Mucosa of rectum (tissue), 2 donors: ENCODE results near the gene FANCD2.
A peak's percentile ranks its signal among the peaks of the same experiment; 100 is the strongest.
"Not testable (repeated sequence)": the region's sequence is repeated elsewhere in the genome, so short reads cannot be mapped to it uniquely, and the experiment has no call there.

Experiments
- H3K27ac ChIP-seq, 2 donors: one replicate each; pipeline ENCODE4 v1.7.0; 2013; ENCODE audit warnings: inconsistent platforms in 2 of 2, low read depth in 2 of 2, low read length in 2 of 2
- H3K27me3 ChIP-seq, 2 donors: one replicate each; pipeline ENCODE4 v1.7.0; 2013; ENCODE audit warnings: low read length in 2 of 2; ENCODE audit not compliant: control insufficient read depth in 2 of 2, insufficient read depth in 2 of 2
- H3K36me3 ChIP-seq, 2 donors: one replicate each; pipeline ENCODE4 v1.7.0; 2013; ENCODE audit warnings: low read length in 2 of 2; ENCODE audit not compliant: control insufficient read depth in 2 of 2, insufficient read depth in 2 of 2
- H3K4me1 ChIP-seq, 2 donors: one replicate each; pipeline ENCODE4 v1.7.0; 2013; ENCODE audit warnings: low read length in 2 of 2, mild to moderate bottlenecking in 1 of 2; ENCODE audit not compliant: control insufficient read depth in 2 of 2, insufficient read depth in 2 of 2
- H3K4me3 ChIP-seq, 2 donors: one replicate each; pipeline ENCODE4 v1.7.0; 2013; ENCODE audit warnings: low read length in 2 of 2
- H3K9ac ChIP-seq, 2 donors: one replicate each; pipeline ENCODE4 v1.7.0; 2013; ENCODE audit warnings: low read length in 2 of 2, low read depth in 1 of 2, mild to moderate bottlenecking in 1 of 2
- H3K9me3 ChIP-seq, 2 donors: one replicate each; pipeline ENCODE4 v1.7.0; 2013; ENCODE audit warnings: low read length in 2 of 2; ENCODE audit not compliant: control insufficient read depth in 2 of 2
- donor health status: healthy.
- donor health status: Normal muscosa, but diverticular disease.

Gene FANCD2

DNA sequence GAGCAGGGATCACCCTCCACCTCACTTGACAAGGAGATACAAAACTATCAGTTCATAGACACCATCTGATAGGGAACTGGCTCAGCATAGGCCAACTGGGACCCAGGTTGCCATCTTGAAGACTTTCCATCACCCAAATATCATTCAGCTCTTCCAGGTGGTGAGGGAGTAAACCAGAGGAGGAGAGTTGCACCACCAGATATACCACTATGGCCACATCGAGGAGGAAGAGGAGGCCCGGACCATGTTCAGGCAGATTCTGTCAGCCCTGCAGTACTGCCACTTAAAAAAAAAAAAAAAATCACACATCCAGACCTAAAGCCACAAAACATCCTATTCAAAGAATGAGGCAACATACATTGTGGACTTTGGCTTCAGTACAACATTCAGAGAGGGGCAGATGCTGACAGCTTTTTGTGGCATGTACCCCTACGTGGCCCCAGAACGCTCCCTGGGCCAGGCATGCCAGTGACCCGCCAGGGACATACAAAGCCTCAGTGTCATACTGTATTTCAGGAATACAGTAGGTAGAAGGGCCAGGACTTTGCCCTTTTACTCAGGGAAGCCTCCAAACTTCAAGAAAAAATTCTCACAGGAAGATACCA lies 21.2 kb upstream of the FANCD2 start:
- Histone ChIP-seq H3K9me3 (no peaks in the 10 kb centered on the region), H3K4me1 (peaks cover 6 to 11% of the 10 kb centered on the region in 2 donors), H3K36me3 (peaks cover 0 to 3% of the 10 kb centered on the region in 2 donors), H3K27ac (no peak overlapping the region), H3K27me3 (no peaks in the 10 kb centered on the region), H3K9ac (no peak overlapping the region), H3K4me3 (no peak overlapping the region)

- Histone ChIP-seq H3K4me1 (peaks cover 9 to 17% of the 10 kb centered on the region in 2 donors), H3K36me3 (peaks cover 0 to 3% of the 10 kb centered on the region in 2 donors), H3K9ac (no peak overlapping the region), H3K27me3 (no peaks in the 10 kb centered on the region), H3K9me3 (no peaks in the 10 kb centered on the region), H3K4me3 (no peak overlapping the region), H3K27ac (no peak overlapping the region)
These were observed 20.0 kb upstream of the FANCD2 start for GRCh38 chr3:10006048-10006761.

GRCh38 chr3:10006762-10007090 lies 19.5 kb upstream of the FANCD2 start:
- peaks cover 0 to 3% of the 10 kb centered on the region in 2 donors for H3K36me3 ChIP-seq
- H3K27ac ChIP-seq, result no peak overlapping the region
- H3K4me1 ChIP-seq, result peaks cover 14 to 20% of the 10 kb centered on the region in 2 donors
- no peaks in the 10 kb centered on the region for H3K27me3 ChIP-seq
- H3K9ac ChIP-seq, result no peak overlapping the region
- H3K4me3 ChIP-seq, result no peak overlapping the region
- no peaks in the 10 kb centered on the region for H3K9me3 ChIP-seq

DNA sequence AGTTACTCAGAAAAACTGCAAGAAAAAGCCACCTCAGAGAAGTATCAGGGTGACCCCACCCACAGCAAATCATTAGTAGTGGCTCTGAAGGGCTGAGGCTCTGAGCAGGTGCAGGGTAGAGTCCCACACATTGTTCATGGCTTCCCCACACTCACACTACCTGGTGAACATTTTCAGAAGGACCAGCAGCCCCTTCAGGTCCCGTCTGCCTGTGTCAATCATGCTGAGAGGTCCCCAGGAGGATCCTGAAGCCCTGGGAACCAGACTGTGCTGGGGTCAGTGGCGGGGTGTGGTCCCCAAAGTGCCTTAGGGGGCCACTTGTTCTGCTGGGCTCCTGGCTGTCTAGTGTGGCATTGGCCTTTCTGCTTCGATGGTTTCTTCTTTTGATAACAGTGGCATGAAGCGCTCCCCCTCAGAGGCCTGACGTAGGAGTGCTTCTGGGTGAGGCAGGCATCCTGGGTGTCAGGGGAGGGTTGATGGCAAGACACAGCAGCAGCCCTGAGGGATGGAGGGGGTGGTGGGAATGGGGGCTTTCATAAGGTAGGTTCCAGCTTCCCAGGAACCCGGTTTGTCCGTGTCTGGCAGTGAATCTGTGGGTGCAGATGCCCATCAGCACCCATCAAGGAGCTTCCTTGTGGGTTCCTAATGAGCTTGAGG lies 19.0 kb upstream of the FANCD2 start:
- Histone ChIP-seq H3K9me3 (no peaks in the 10 kb centered on the region), H3K4me3 (no peak overlapping the region), H3K36me3 (peaks cover 0 to 3% of the 10 kb centered on the region in 2 donors), H3K27ac (no peak overlapping the region), H3K9ac (no peak overlapping the region), H3K27me3 (no peaks in the 10 kb centered on the region), H3K4me1 (peaks cover 14 to 20% of the 10 kb centered on the region in 2 donors)

- H3K27ac ChIP-seq, H3K36me3 ChIP-seq, H3K27me3 ChIP-seq, H3K9me3 ChIP-seq: not testable (repeated sequence)
- Histone ChIP-seq H3K9ac (peak overlapping the region; percentile 69 to 79), H3K4me3 (peak overlapping the region in 1 of 2 donors; percentile 85), H3K4me1 (peaks cover 14 to 20% of the 10 kb centered on the region in 2 donors)
These were observed 18.0 kb upstream of the FANCD2 start for GRCh38 chr3:10008216-10008587.

- Histone ChIP-seq H3K9me3 (no peaks in the 10 kb centered on the region), H3K27me3 (no peaks in the 10 kb centered on the region), H3K4me3 (peak overlapping the region; percentile 66 to 85), H3K9ac (peak overlapping the region; percentile 69 to 79), H3K36me3 (peaks cover 0 to 1% of the 10 kb centered on the region in 2 donors), H3K4me1 (peaks cover 14 to 20% of the 10 kb centered on the region in 2 donors), H3K27ac (peak overlapping the region; percentile 45 to 61)
These were observed 17.5 kb upstream of the FANCD2 start for GRCh38 chr3:10008588-10009344.

DNA sequence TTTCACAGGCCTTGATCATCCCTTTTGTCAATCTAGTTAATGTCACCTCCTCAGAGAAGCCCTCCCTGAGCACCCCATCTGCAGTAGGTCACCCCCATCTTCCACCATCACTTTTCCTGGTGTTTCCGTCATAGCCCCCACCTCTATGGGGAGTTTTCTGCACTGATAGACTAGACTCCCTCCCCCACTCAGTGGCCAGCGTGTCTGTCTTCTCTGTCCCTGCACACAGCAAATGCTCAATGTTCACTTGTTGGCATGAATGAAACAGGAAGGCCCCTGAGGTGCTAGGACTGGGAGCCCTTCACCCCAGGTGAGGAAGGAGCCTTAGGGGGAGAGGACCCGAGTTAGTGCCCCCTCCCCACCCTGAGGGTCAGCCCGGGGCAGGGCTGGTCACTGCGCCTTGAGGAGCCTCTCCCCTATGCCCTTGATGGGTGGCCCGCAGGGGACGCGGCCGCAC lies 15.8 kb upstream of the FANCD2 start:
- Histone ChIP-seq H3K4me3 (peak overlapping the region; percentile 76), H3K36me3 (no peaks in the 10 kb centered on the region), H3K27ac (peak overlapping the region; percentile 43 to 47), H3K27me3 (no peaks in the 10 kb centered on the region), H3K9ac (peak overlapping the region; percentile 70 to 86), H3K9me3 (no peaks in the 10 kb centered on the region), H3K4me1 (peaks cover 14 to 20% of the 10 kb centered on the region in 2 donors)

DNA sequence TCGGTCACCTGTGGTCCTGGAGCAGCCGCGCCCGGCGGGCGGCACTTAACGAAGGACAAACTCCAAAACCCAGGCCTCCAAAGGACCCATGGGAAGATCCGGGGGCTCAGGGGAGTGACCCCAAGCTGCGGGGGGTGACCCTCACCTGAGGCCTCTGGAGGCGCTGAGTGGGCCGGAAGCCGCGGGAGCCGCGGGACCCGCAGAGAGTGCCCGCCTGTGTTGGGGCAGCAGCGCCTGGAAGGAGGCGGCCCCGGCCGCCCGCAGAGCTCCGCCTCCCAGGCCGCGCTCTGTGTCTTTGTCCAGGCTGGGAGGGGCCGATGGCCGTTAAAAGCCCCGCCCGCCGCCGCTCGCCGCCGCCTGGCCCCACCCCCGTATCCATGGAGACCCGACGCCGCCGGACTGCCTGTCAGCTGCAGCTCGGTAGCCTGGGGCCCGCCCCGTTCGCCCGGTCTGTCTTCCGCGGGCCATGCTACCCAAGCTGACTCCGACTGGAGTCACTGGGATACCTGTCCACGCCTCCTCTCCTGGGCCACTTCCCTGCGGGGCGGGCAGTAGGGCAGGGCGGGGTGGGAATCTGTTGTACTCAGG lies 15.3 kb upstream of the FANCD2 start:
- H3K9me3 ChIP-seq, result no peaks in the 10 kb centered on the region
- H3K27me3 ChIP-seq, result no peaks in the 10 kb centered on the region
- no peaks in the 10 kb centered on the region for H3K36me3 ChIP-seq
- peak overlapping the region; percentile 70 to 86 for H3K9ac ChIP-seq
- H3K4me3 ChIP-seq, result peak overlapping the region; percentile 76
- peak overlapping the region; percentile 43 to 47 for H3K27ac ChIP-seq
- H3K4me1 ChIP-seq, result peaks cover 14 to 20% of the 10 kb centered on the region in 2 donors

DNA sequence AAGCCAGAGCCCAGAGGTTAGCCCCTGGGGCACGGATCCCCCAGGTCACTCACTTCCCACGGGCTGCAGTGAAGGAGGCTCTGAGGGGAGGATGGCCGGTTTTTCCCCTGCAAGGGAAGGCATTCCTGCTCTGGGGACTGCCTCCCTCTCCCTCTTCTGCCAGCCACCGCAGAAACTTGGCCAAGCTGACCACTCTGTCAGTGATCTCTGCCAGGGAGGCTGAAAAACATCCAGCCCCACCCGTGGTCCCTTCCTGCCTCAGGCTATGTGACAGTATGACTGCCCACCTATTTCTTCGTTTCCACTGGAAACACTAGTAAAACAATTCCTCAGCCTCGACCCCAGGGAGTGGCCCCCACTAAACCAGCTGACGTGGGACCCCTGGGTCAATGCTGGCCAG lies 14.6 kb upstream of the FANCD2 start:
- Histone ChIP-seq H3K9ac (peak overlapping the region in 1 of 2 donors; percentile 26), H3K9me3 (no peaks in the 10 kb centered on the region), H3K27me3 (no peaks in the 10 kb centered on the region), H3K36me3 (no peaks in the 10 kb centered on the region), H3K4me1 (peaks cover 14 to 20% of the 10 kb centered on the region in 2 donors), H3K4me3 (peak overlapping the region; percentile 37 to 76), H3K27ac (no peak overlapping the region)
